ENCODE measurements around the gene OR2T29. TPM values are rescaled to one million over a fixed set of nuclear protein-coding genes. Genes with fewer than 3 reads are reported as not detected.
"Not testable (repeated sequence)": the region's sequence is repeated elsewhere in the genome, so short reads cannot be mapped to it uniquely, and the experiment has no call there.

The OR2T29 gene
- total RNA-seq = not detected

GRCh38 chr1:248562672-248563071 is at the start of gene OR2T29:
TSS of gene OR2T29 (minus strand) at chr1:248562772. CDS start at chr1:248559491, 3,281 bp downstream.
- ATAC-seq; H3K9me3 Mint-ChIP-seq; H3K36me3 Mint-ChIP-seq; DNase-seq (ENCODE audit: low spot score in 2 of 2); H3K27ac Mint-ChIP-seq: not testable (repeated sequence)

- Mint-ChIP-seq H3K36me3 (peaks cover 0 to 9% of the 10 kb centered on the region in 2 donors), H3K27ac (peak overlapping the region in 1 of 2 donors; percentile 49), H3K9me3 (no peaks in the 10 kb centered on the region)
- DNase-seq (ENCODE audit: low spot score in 2 of 2) (no peak), ATAC-seq (peak; percentile 56 to 81)
Observed at GRCh38 chr1:248611883-248612414, 49.4 kb upstream of the OR2T29 start.

- Mint-ChIP-seq H3K9me3 (no peaks in the 10 kb centered on the region), H3K27ac (no peak overlapping the region), H3K36me3 (peaks cover 0 to 6% of the 10 kb centered on the region in 2 donors)
- no peak for ATAC-seq
- no peak for DNase-seq (ENCODE audit: low spot score in 2 of 2)
Observed at GRCh38 chr1:248610301-248610700, 47.7 kb upstream of the OR2T29 start.

- DNase-seq (ENCODE audit: low spot score in 2 of 2) (no peak), ATAC-seq (no peak)
- H3K27ac Mint-ChIP-seq = no peak overlapping the region
- H3K9me3 Mint-ChIP-seq = peaks cover 5 to 9% of the 10 kb centered on the region in 2 donors
- H3K36me3 Mint-ChIP-seq = peaks cover 0 to 6% of the 10 kb centered on the region in 2 donors
Observed at GRCh38 chr1:248599396-248599795, 36.8 kb upstream of the OR2T29 start.

GRCh38 chr1:248597589-248597988 is 35.0 kb upstream of the OR2T29 start, which contains the start of gene OR2T10:
TSS of gene OR2T10 (minus strand) at chr1:248597700. CDS start at chr1:248593768, 3,932 bp downstream.
- Mint-ChIP-seq H3K27ac (peak within 1 kb of the TSS in 1 of 2 donors; percentile 72), H3K36me3 (peaks cover 0 to 5% of the 10 kb centered on the region in 2 donors), H3K9me3 (peaks cover 5 to 10% of the 10 kb centered on the region in 2 donors)
- no peak for ATAC-seq
- no peak for DNase-seq (ENCODE audit: low spot score in 2 of 2)

- no peaks in the 10 kb centered on the region for H3K36me3 Mint-ChIP-seq
- no peak for DNase-seq (ENCODE audit: low spot score in 2 of 2)
- ATAC-seq = peak; percentile 37 to 71
- H3K27ac Mint-ChIP-seq = peak overlapping the region in 1 of 2 donors; percentile 72
- H3K9me3 Mint-ChIP-seq = peaks cover 0 to 5% of the 10 kb centered on the region in 2 donors
Observed at GRCh38 chr1:248596615-248597014, 34.0 kb upstream of the OR2T29 start.

GRCh38 chr1:248593226-248593625 is 30.7 kb upstream of the OR2T29 start:
- no peak for DNase-seq (ENCODE audit: low spot score in 2 of 2)
- ATAC-seq = no peak
- Mint-ChIP-seq H3K27ac (no peak overlapping the region), H3K36me3 (no peaks in the 10 kb centered on the region), H3K9me3 (peaks cover 0 to 5% of the 10 kb centered on the region in 2 donors)

- H3K27ac Mint-ChIP-seq = no peak overlapping the region
- DNase-seq (ENCODE audit: low spot score in 2 of 2) = no peak
- peaks cover 0 to 5% of the 10 kb centered on the region in 2 donors for H3K9me3 Mint-ChIP-seq
- H3K36me3 Mint-ChIP-seq = no peaks in the 10 kb centered on the region
- no peak for ATAC-seq
Observed at GRCh38 chr1:248592655-248593054, 30.1 kb upstream of the OR2T29 start.

- Mint-ChIP-seq H3K9me3 (peaks cover 0 to 13% of the 10 kb centered on the region in 2 donors), H3K27ac (no peak overlapping the region), H3K36me3 (peaks cover 0 to 5% of the 10 kb centered on the region in 2 donors)
- ATAC-seq = no peak
- DNase-seq (ENCODE audit: low spot score in 2 of 2) = no peak
Observed at GRCh38 chr1:248590055-248590454, 27.5 kb upstream of the OR2T29 start.

- H3K27ac Mint-ChIP-seq = no peak overlapping the region
- DNase-seq (ENCODE audit: low spot score in 2 of 2) (no peak), ATAC-seq (no peak)
- peaks cover 0 to 5% of the 10 kb centered on the region in 2 donors for H3K36me3 Mint-ChIP-seq
- H3K9me3 Mint-ChIP-seq = peaks cover 0 to 13% of the 10 kb centered on the region in 2 donors
Observed at GRCh38 chr1:248589334-248589733, 26.8 kb upstream of the OR2T29 start.

GRCh38 chr1:248585266-248585665 is 22.7 kb upstream of the OR2T29 start:
- Mint-ChIP-seq H3K27ac (no peak overlapping the region), H3K36me3 (peaks cover 0 to 5% of the 10 kb centered on the region in 2 donors), H3K9me3 (peaks cover 0 to 8% of the 10 kb centered on the region in 2 donors)
- ATAC-seq (peak in 1 of 2 donors; percentile 55), DNase-seq (ENCODE audit: low spot score in 2 of 2) (no peak)

GRCh38 chr1:248576260-248576980 is 13.8 kb upstream of the OR2T29 start:
- Mint-ChIP-seq H3K9me3 (peaks cover 0 to 3% of the 10 kb centered on the region in 2 donors), H3K36me3 (no peaks in the 10 kb centered on the region), H3K27ac (no peak overlapping the region)
- DNase-seq (ENCODE audit: low spot score in 2 of 2) (no peak), ATAC-seq (peak in 1 of 2 donors; percentile 67)

- H3K27ac Mint-ChIP-seq; DNase-seq (ENCODE audit: low spot score in 2 of 2); H3K36me3 Mint-ChIP-seq; H3K9me3 Mint-ChIP-seq; ATAC-seq: not testable (repeated sequence)
Observed at GRCh38 chr1:248574657-248575056, 12.1 kb upstream of the OR2T29 start, which contains the start of gene OR2T34. TSS of gene OR2T34 (minus strand) at chr1:248574757. CDS start at chr1:248574757, 0 bp downstream.

- not testable (repeated sequence) for ATAC-seq; H3K9me3 Mint-ChIP-seq; H3K36me3 Mint-ChIP-seq; H3K27ac Mint-ChIP-seq; DNase-seq (ENCODE audit: low spot score in 2 of 2)
Observed at GRCh38 chr1:248573856-248574255, 11.3 kb upstream of the OR2T29 start.

GRCh38 chr1:248572049-248572448 is 9.5 kb upstream of the OR2T29 start:
- not testable (repeated sequence) for ATAC-seq; H3K9me3 Mint-ChIP-seq; H3K27ac Mint-ChIP-seq; H3K36me3 Mint-ChIP-seq; DNase-seq (ENCODE audit: low spot score in 2 of 2)

GRCh38 chr1:248570811-248571210 is 8.2 kb upstream of the OR2T29 start:
- not testable (repeated sequence) for H3K36me3 Mint-ChIP-seq; H3K27ac Mint-ChIP-seq; H3K9me3 Mint-ChIP-seq; DNase-seq (ENCODE audit: low spot score in 2 of 2); ATAC-seq

- not testable (repeated sequence) for ATAC-seq; H3K36me3 Mint-ChIP-seq; DNase-seq (ENCODE audit: low spot score in 2 of 2); H3K9me3 Mint-ChIP-seq; H3K27ac Mint-ChIP-seq
Observed at GRCh38 chr1:248569049-248569448, 6.5 kb upstream of the OR2T29 start.
